ENCODE data around the gene LYVE1. TPM values are rescaled to one million over a fixed set of nuclear protein-coding genes. Genes with fewer than 3 reads are reported as not detected.
A peak's percentile ranks its signal among the peaks of the same experiment; 100 is the strongest.

The LYVE1 gene
- total and polyA plus RNA-seq, 12 donors: 29.1 to 530 (median 254) TPM

DNA sequence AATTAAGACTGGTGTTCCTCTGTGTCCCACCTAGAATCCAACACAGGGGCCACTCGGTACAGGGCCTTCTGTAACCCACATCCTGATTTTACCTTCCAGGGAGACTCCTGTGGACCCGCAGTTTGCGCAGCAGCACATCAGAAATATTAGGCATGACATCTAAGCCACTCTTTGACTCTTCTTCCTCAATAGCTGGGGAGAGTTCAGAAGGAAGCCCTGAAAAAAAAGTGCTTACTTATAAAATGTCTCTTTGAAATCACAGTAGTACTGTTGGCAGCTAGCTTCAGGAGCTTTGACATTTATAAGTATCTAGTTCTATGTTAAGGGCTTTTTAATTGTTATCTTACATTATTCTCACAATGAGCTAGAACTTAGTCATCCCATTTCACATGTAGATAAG lies 41.2 kb upstream of the LYVE1 start:
- DNase-seq: no peak
- Histone ChIP-seq H3K36me3 (replicated peaks in 1 of 2) (no peaks in the 10 kb centered on the region), H3K4me1 (replicated peaks in 1 of 2) (peaks cover 23 to 55% of the 10 kb centered on the region in 2 donors), H3K27ac (peak overlapping the region; percentile 3 to 63 (median 38)), H3K9me3 (replicated peaks in 1 of 3) (no peaks in the 10 kb centered on the region), H3K27me3 (no peaks in the 10 kb centered on the region), H3K4me3 (no peak overlapping the region)
- TF ChIP-seq, protein P1, sequence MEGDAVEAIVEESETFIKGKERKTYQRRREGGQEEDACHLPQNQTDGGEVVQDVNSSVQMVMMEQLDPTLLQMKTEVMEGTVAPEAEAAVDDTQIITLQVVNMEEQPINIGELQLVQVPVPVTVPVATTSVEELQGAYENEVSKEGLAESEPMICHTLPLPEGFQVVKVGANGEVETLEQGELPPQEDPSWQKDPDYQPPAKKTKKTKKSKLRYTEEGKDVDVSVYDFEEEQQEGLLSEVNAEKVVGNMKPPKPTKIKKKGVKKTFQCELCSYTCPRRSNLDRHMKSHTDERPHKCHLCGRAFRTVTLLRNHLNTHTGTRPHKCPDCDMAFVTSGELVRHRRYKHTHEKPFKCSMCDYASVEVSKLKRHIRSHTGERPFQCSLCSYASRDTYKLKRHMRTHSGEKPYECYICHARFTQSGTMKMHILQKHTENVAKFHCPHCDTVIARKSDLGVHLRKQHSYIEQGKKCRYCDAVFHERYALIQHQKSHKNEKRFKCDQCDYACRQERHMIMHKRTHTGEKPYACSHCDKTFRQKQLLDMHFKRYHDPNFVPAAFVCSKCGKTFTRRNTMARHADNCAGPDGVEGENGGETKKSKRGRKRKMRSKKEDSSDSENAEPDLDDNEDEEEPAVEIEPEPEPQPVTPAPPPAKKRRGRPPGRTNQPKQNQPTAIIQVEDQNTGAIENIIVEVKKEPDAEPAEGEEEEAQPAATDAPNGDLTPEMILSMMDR (IDR thresholded peaks at IDR 0.05): no peak
- no peak for TF ChIP-seq POLR2A (IDR thresholded peaks at IDR 0.05)
- 86 to 92% (median 89%) methylated on average over 3 of the region's 3 CpGs for WGBS, 4 donors
- intact Hi-C loops (cut with DNase I): no loop called here

DNA sequence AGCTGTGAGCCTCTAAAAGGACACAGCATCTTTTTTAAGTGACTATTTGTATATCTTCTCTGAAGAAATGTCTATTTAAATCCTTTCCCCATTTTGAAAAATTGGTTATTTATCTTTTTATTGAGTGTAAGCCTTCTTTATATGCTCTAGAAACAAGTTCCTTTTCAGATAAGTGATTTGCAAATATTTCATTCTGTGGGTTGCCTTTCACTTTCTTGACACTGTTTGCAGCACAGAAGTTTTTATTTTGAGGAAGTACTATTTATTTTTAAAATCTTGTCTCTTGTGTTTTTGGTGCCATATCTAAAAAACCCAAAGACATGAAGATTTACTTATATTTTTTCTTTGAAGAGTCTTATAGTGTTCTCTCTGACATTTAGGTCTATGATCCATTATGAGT lies 40.1 kb upstream of the LYVE1 start:
- Histone ChIP-seq H3K9me3 (replicated peaks in 1 of 3) (no peaks in the 10 kb centered on the region), H3K4me3 (no peak overlapping the region), H3K36me3 (replicated peaks in 1 of 2) (no peaks in the 10 kb centered on the region), H3K4me1 (replicated peaks in 1 of 2) (peaks cover 34 to 65% of the 10 kb centered on the region in 2 donors), H3K27me3 (no peaks in the 10 kb centered on the region), H3K27ac (peak overlapping the region in 3 of 5 donors; percentile 10 to 63 (median 27))
- no peak for DNase-seq
- TF ChIP-seq POLR2A (IDR thresholded peaks at IDR 0.05): no peak
- TF ChIP-seq, protein P1 (IDR thresholded peaks at IDR 0.05): no peak
- intact Hi-C loops (cut with DNase I): no loop called here

DNA sequence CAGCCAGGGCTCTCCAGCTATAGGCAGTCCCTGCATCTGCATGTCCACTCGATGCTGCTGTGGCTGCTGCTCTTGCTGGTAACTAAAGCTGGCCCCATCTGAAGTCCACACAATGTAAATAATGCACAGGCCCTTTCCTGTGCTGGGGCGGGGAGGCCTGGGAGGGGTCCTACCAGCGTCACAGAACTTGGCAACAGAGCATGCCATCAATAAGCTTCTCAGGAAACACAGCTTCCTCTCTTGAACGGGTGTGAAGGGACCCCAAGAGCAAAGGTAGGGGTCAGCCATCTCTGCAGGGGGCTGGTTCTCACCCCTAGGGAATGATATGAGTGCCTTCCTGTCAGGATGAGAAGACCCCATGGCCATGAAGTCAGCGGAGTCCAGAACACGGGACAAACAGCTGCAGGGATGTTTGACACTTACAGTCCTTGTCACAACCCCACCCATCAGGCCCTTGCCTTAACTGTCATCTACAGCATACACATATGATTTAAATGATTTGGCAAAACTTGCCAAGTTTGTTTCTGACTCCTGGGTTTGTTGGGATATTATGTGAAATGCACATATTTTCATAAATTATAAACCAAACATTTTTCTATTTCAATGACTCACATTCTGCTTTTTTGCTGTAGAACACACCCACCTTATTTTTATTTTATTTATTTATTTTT lies 39.1 kb upstream of the LYVE1 start:
- peaks cover 37 to 68% of the 10 kb centered on the region in 2 donors for H3K4me1 ChIP-seq (replicated peaks in 1 of 2)
- H3K4me3 ChIP-seq: no peak overlapping the region
- TF ChIP-seq POLR2A (IDR thresholded peaks at IDR 0.05): no peak
- TF ChIP-seq, protein P1 (IDR thresholded peaks at IDR 0.05): no peak
- no peaks in the 10 kb centered on the region for H3K36me3 ChIP-seq (replicated peaks in 1 of 2)
- intact Hi-C loops (cut with DNase I): no loop called here
- peak overlapping the region in 3 of 5 donors; percentile 32 to 92 (median 91) for H3K27ac ChIP-seq
- no peaks in the 10 kb centered on the region for H3K27me3 ChIP-seq
- no peaks in the 10 kb centered on the region for H3K9me3 ChIP-seq (replicated peaks in 1 of 3)
- WGBS, 4 donors: 50 to 63% (median 58%) methylated on average over 2 to 6 of the region's 6 CpGs
- DNase-seq: peak in 1 of 7 donors; percentile 67

DNA sequence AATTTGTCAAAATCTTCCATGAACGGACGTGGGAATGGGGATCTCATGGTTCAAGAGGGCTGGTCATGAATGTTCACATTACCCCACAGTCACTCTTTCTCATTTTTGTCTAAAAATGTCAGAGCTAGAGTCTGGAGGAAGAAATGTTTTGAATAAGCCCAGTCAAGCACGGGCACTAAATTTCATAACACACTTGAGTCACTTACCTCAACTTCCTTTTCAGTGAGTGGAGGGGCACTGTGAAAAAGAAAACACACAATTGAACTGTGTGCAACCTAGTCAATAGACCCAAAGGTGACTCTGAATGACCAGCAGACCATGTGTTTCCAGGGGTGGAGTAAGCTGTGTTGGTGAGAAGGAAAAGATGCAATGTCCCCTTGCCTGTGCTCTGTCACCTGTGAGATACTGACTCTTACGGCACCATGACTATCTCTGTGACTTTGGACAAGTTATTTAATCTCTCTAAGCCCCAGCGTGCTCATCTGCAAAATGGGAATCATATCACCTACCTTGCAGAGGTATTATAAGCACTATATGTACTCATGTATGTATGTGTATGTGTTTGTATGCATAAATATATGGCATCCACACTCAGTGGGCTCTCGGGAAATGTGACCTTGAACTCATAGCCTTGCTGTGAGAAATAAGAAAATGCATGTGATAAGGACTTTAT lies 38.2 kb upstream of the LYVE1 start:
- H3K27ac ChIP-seq: peak overlapping the region; percentile 25 to 96 (median 91)
- H3K4me1 ChIP-seq (replicated peaks in 1 of 2): peaks cover 43 to 75% of the 10 kb centered on the region in 2 donors
- 65 to 74% (median 68%) methylated on average over 6 of the region's 6 CpGs for WGBS, 4 donors
- intact Hi-C loops (cut with DNase I): no loop called here
- no peaks in the 10 kb centered on the region for H3K9me3 ChIP-seq (replicated peaks in 1 of 3)
- TF ChIP-seq, protein P1 (IDR thresholded peaks at IDR 0.05): no peak
- TF ChIP-seq POLR2A (IDR thresholded peaks at IDR 0.05): no peak
- H3K4me3 ChIP-seq: no peak overlapping the region
- H3K27me3 ChIP-seq: no peaks in the 10 kb centered on the region
- DNase-seq: peak in 1 of 7 donors; percentile 4
- no peaks in the 10 kb centered on the region for H3K36me3 ChIP-seq (replicated peaks in 1 of 2)

All from adrenal gland (tissue), 12 donors.